ENCODE results near the gene WDFY1. TPM values are rescaled to one million over a fixed set of nuclear protein-coding genes. Genes with fewer than 3 reads are reported as not detected.

Gene WDFY1
- total and polyA plus RNA-seq, 9 of the 15 experiments (the other 6 are each of a cell fraction or from before 2014, with no cell fraction given): 5.4 to 27.6 (median 17.5) TPM

DNA sequence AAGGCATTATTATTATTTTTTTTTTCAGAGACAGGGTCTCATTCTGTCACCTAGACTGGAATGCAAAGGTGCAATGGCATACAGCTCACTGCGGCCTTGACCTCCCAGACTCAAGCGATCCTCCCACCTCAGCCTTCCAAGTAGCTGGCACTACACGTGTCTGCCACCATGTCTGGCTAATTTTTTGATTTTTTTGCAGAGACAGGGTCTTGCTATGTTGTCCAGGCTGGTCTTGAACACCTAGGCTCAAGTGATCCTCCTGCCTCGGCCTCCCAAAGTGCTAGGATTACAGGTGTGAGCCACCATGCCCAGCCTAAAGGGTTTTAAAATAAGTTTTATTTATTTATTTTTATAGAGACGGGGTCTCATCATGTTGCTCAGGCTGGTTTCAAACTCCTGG lies 62.4 kb downstream of the WDFY1 start:
- Histone ChIP-seq H3K9me1 (ENCODE audit: control insufficient read depth, insufficient read depth, low read length) (no peaks in the 10 kb centered on the region), H3K36me3 (ENCODE audit: control insufficient read depth, insufficient read depth, low read length) (peaks cover 19% of the 10 kb centered on the region; the same call in 2 of the 3 replicates), H3K9ac (ENCODE audit: insufficient read depth in 1 of 2, low read depth in 2 of 2, low read length in 2 of 2) (no peak overlapping the region), H3K27me3 (ENCODE audit: control insufficient read depth in 2 of 2, insufficient read depth in 2 of 2, low read length in 2 of 2) (no peaks in the 10 kb centered on the region), H2AFZ (ENCODE audit: low read depth, low read length) (no peak overlapping the region), H3K9me3 (replicated peaks; ENCODE audit: control insufficient read depth, insufficient read depth, low read depth, low read length) (no peaks in the 10 kb centered on the region), H3K4me2 (ENCODE audit: insufficient read depth, low read length) (no peak overlapping the region), H3K4me3 (no peak overlapping the region), H3K4me1 (replicated peaks in 1 of 2; ENCODE audit: control insufficient read depth in 2 of 2, insufficient read depth in 2 of 2, low read length in 2 of 2) (no peaks in the 10 kb centered on the region), H3K27ac (ENCODE audit: extremely low read depth, low read depth, low read length) (no peak overlapping the region), H3K79me2 (ENCODE audit: control insufficient read depth, insufficient read depth, low read length) (no peaks in the 10 kb centered on the region), H4K20me1 (replicated peaks; ENCODE audit: control insufficient read depth, insufficient read depth, low read length) (no peaks in the 10 kb centered on the region)
- BruUV-seq (replicated peaks): no TSS peak
- 81% methylated on average over 5 of the region's 5 CpGs for WGBS (ENCODE audit: insufficient coverage, low coverage, missing lambda C conversion rate)
- intact Hi-C loops (cut with micrococcal nuclease) (no loop called here), in situ Hi-C loops (cut with MboI) (no loop called here)
- FAIRE-seq (no peak), DNase-seq (ENCODE audit: extremely low read depth in 1 of 4, low spot score in 3 of 4) (no peak), ATAC-seq (no peak)
- CTCF ChIA-PET (ENCODE audit: low intra/inter-chr PET ratio): no interaction called here
- POLR2A ChIA-PET: no interaction called here
- TF ChIP-seq DMBX1 (CRISPR knock-in tag; IDR thresholded peaks at IDR 0.05; ENCODE audit: borderline replicate concordance): no peak
- no peak for TF ChIP-seq ZNF282 (CRISPR knock-in tag; IDR thresholded peaks at IDR 0.05)
- TF ChIP-seq PHF8 (IDR thresholded peaks at IDR 0.05; ENCODE audit: borderline replicate concordance, low read length): no peak
- no peak for TF ChIP-seq BHLHE40 (IDR thresholded peaks at IDR 0.05; ENCODE audit: low read length)
- no peak for TF ChIP-seq NELFE (IDR thresholded peaks at IDR 0.05; ENCODE audit: insufficient read depth, insufficient read length)
- TF ChIP-seq, protein P1, sequence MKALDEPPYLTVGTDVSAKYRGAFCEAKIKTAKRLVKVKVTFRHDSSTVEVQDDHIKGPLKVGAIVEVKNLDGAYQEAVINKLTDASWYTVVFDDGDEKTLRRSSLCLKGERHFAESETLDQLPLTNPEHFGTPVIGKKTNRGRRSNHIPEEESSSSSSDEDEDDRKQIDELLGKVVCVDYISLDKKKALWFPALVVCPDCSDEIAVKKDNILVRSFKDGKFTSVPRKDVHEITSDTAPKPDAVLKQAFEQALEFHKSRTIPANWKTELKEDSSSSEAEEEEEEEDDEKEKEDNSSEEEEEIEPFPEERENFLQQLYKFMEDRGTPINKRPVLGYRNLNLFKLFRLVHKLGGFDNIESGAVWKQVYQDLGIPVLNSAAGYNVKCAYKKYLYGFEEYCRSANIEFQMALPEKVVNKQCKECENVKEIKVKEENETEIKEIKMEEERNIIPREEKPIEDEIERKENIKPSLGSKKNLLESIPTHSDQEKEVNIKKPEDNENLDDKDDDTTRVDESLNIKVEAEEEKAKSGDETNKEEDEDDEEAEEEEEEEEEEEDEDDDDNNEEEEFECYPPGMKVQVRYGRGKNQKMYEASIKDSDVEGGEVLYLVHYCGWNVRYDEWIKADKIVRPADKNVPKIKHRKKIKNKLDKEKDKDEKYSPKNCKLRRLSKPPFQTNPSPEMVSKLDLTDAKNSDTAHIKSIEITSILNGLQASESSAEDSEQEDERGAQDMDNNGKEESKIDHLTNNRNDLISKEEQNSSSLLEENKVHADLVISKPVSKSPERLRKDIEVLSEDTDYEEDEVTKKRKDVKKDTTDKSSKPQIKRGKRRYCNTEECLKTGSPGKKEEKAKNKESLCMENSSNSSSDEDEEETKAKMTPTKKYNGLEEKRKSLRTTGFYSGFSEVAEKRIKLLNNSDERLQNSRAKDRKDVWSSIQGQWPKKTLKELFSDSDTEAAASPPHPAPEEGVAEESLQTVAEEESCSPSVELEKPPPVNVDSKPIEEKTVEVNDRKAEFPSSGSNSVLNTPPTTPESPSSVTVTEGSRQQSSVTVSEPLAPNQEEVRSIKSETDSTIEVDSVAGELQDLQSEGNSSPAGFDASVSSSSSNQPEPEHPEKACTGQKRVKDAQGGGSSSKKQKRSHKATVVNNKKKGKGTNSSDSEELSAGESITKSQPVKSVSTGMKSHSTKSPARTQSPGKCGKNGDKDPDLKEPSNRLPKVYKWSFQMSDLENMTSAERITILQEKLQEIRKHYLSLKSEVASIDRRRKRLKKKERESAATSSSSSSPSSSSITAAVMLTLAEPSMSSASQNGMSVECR (CRISPR knock-in tag; IDR thresholded peaks at IDR 0.05): no peak
- TF ChIP-seq ETV1 (tag; conservative IDR thresholded peaks at IDR 0.05; ENCODE audit: low read depth): no peak
- no peak for TF ChIP-seq SIN3B (IDR thresholded peaks at IDR 0.05; ENCODE audit: low read depth)
- no peak for TF ChIP-seq POLR3A (IDR thresholded peaks at IDR 0.05; ENCODE audit: borderline replicate concordance, extremely low read depth, insufficient read depth, insufficient read length)
- no peak for TF ChIP-seq EP400 (IDR thresholded peaks at IDR 0.05)
- no peak for TF ChIP-seq RAD51 (IDR thresholded peaks at IDR 0.05; ENCODE audit: borderline replicate concordance, low read depth)
- no peak for TF ChIP-seq FOXJ3 (CRISPR knock-in tag; IDR thresholded peaks at IDR 0.05)
- TF ChIP-seq MECOM (CRISPR knock-in tag; IDR thresholded peaks at IDR 0.05): no peak
- no peak for TF ChIP-seq PHB (CRISPR knock-in tag; IDR thresholded peaks at IDR 0.05)
- TF ChIP-seq GABPA (tag; conservative IDR thresholded peaks at IDR 0.05; ENCODE audit: low read depth): no peak
- no peak for TF ChIP-seq ZBTB8A (IDR thresholded peaks at IDR 0.05; ENCODE audit: partially characterized antibody)
- no peak for TF ChIP-seq HMG20B (CRISPR knock-in tag; IDR thresholded peaks at IDR 0.05)
- no peak for TF ChIP-seq STAG1 (CRISPR knock-in tag; IDR thresholded peaks at IDR 0.05; ENCODE audit: borderline replicate concordance)

Data from K562 (cell line).